GM12878 (cell line): ENCODE measurements around the gene CHERP. TPM values are rescaled to one million over a fixed set of nuclear protein-coding genes. Genes with fewer than 3 reads are reported as not detected.
A peak's percentile ranks its signal among the peaks of the same experiment; 100 is the strongest.

Source experiments
- ASH2L ChIP-seq: fragments of 300-600, 200-600 bp; sonication (generic); IDR thresholded peaks from 2 replicates; pipeline ENCODE4 v1.6.1; 2017; ENCODE audit warnings: low read depth, mild to moderate bottlenecking, borderline replicate concordance
- ATF7 ChIP-seq: fragments of 450-650 bp; IDR thresholded peaks from 2 replicates; pipeline ENCODE4 v1.6.1; 2016; ENCODE audit warnings: low read depth, mild to moderate bottlenecking
- CEBPB ChIP-seq, 2 experiments: fragments of 150-350 bp in 1 of 2; IDR thresholded peaks; 2 replicates each; pipeline ENCODE4 v1.6.1; 2012 to 2014; ENCODE audit warnings: low read depth in 2 of 2, low read length in 2 of 2, borderline replicate concordance in 1 of 2, inconsistent platforms in 1 of 2
- CHD1 ChIP-seq: IDR thresholded peaks from 2 replicates; pipeline ENCODE4 v1.6.1; 2012; ENCODE audit warnings: low read depth, low read length, improper control_type of control experiment
- EZH2 ChIP-seq: IDR thresholded peaks from 2 replicates; pipeline ENCODE4 v1.6.1; 2012; ENCODE audit warnings: low read depth, mild to moderate bottlenecking, control low read depth, inconsistent platforms, low read length, borderline replicate concordance; ENCODE audit not compliant: control insufficient read depth
- GATAD2B ChIP-seq: fragments of 450-650 bp; conservative IDR thresholded peaks from 2 replicates; pipeline ENCODE4 v1.6.1; 2017; ENCODE audit warnings: low read depth, mild to moderate bottlenecking, moderate library complexity
- IRF4 ChIP-seq: IDR thresholded peaks from 2 replicates; pipeline ENCODE4 v1.6.1; 2011; ENCODE audit warnings: low read depth, low read length
- JUNB ChIP-seq: IDR thresholded peaks from 2 replicates; pipeline ENCODE4 v1.6.1; 2016; ENCODE audit warnings: antibody characterized with exemption, mild to moderate bottlenecking
- MEF2A ChIP-seq: IDR thresholded peaks from 2 replicates; pipeline ENCODE4 v1.6.1; 2011; ENCODE audit warnings: low read depth, mild to moderate bottlenecking, low read length, moderate library complexity; ENCODE audit not compliant: insufficient read depth
- NBN ChIP-seq: fragments of 450-650 bp; IDR thresholded peaks from 2 replicates; pipeline ENCODE4 v1.6.1; 2016
- NFXL1 ChIP-seq: fragments of 450-650 bp; IDR thresholded peaks from 2 replicates; pipeline ENCODE4 v1.6.1; 2017; ENCODE audit warnings: antibody characterized with exemption, mild to moderate bottlenecking, borderline replicate concordance
- NFYB ChIP-seq: IDR thresholded peaks from 2 replicates; pipeline ENCODE4 v1.6.1; 2011; ENCODE audit warnings: low read depth, mild to moderate bottlenecking, low read length, improper control_type of control experiment, moderate library complexity; ENCODE audit not compliant: insufficient read depth
- NR2F1 ChIP-seq: fragments of 450-650 bp; conservative IDR thresholded peaks from 2 replicates; pipeline ENCODE4 v1.6.1; 2017; ENCODE audit warnings: mild to moderate bottlenecking
- RFX5 ChIP-seq: IDR thresholded peaks from 2 replicates; pipeline ENCODE4 v1.6.1; 2011; ENCODE audit warnings: low read depth, low read length, improper control_type of control experiment
- SP1 ChIP-seq: IDR thresholded peaks from one replicate; pipeline ENCODE4 v1.6.1; 2011; ENCODE audit warnings: low read depth, low read length
- SRF ChIP-seq, 2 experiments: IDR thresholded peaks; 2 replicates each; pipeline ENCODE4 v1.6.1; 2011; ENCODE audit warnings: low read depth in 2 of 2, low read length in 2 of 2, mild to moderate bottlenecking in 1 of 2, moderate library complexity in 1 of 2
- STAT3 ChIP-seq: IDR thresholded peaks from 2 replicates; pipeline ENCODE4 v1.6.1; 2011; ENCODE audit warnings: low read depth, low read length, improper control_type of control experiment
- USF2 ChIP-seq: IDR thresholded peaks from 2 replicates; pipeline ENCODE4 v1.6.1; 2011; ENCODE audit warnings: low read depth, low read length, improper control_type of control experiment, borderline replicate concordance
- polyA plus RNA-seq, 11 experiments: library from polyadenylated mRNA; depleted of rRNA in 4 of 11; unstranded in 6 of 11; stranded (reverse) in 5 of 11; fragments of >200 nt; fragmentation: Nextera tagmentation in 4 of 11; fragmentation: Illumina TruSeq in 1 of 11; extraction: Ambion mirVana in 4 of 11; extraction: Trizol in 1 of 11; gene quantifications; 1 replicate in 1 of 11; 2 replicates in 10 of 11; pipeline versions ENCODE4 v1.2.1 to v1.2.3, GENCODE V29; 2011 to 2016; ENCODE audit warnings: inconsistent platforms in 2 of 11, missing spikeins in 2 of 11, low read depth in 1 of 11
- total RNA-seq, 4 experiments: library from RNA; depleted of rRNA in 3 of 4; stranded (reverse); fragments of >200 nt in 3 of 4; fragmentation: Illumina TruSeq in 1 of 4; extraction: Trizol in 1 of 4; gene quantifications; 2 replicates each; pipeline versions ENCODE4 v1.2.1 to v1.2.3, GENCODE V29; 2013 to 2021
- TF ChIP-seq, protein P1 (sequence below): IDR thresholded peaks from 2 replicates; pipeline ENCODE4 v1.6.1; 2012; ENCODE audit warnings: improper control_type of control experiment, low read depth, low read length; ENCODE audit not compliant: insufficient replicate concordance
- TF ChIP-seq, protein P2 (sequence below): fragments of 450-650 bp; IDR thresholded peaks from 2 replicates; pipeline ENCODE4 v1.6.1; 2016; ENCODE audit warnings: mild to moderate bottlenecking, moderate library complexity, borderline replicate concordance

The CHERP gene
- total and polyA plus RNA-seq, 10 of the 15 experiments (the other 5 are each of a cell fraction or from before 2014, with no cell fraction given) = 0.66 to 65.3 (median 12.2) TPM

GRCh38 chr19:16584248-16585093 lies 42.2 kb upstream of the CHERP start (continued):
- TF ChIP-seq NR2F1 = peak; percentile 28; the same call in 1 of the 2 replicates
- peak; percentile 95 for TF ChIP-seq ATF7
- TF ChIP-seq IRF4 = no peak
- peak; percentile 89; the same call in 1 of the 2 replicates for TF ChIP-seq CHD1
- TF ChIP-seq STAT3 = no peak; the same call in 1 of the 2 replicates
- TF ChIP-seq SP1 = peak; percentile 66
- TF ChIP-seq ASH2L = no peak
- TF ChIP-seq NFYB = no peak
- TF ChIP-seq, protein P1, sequence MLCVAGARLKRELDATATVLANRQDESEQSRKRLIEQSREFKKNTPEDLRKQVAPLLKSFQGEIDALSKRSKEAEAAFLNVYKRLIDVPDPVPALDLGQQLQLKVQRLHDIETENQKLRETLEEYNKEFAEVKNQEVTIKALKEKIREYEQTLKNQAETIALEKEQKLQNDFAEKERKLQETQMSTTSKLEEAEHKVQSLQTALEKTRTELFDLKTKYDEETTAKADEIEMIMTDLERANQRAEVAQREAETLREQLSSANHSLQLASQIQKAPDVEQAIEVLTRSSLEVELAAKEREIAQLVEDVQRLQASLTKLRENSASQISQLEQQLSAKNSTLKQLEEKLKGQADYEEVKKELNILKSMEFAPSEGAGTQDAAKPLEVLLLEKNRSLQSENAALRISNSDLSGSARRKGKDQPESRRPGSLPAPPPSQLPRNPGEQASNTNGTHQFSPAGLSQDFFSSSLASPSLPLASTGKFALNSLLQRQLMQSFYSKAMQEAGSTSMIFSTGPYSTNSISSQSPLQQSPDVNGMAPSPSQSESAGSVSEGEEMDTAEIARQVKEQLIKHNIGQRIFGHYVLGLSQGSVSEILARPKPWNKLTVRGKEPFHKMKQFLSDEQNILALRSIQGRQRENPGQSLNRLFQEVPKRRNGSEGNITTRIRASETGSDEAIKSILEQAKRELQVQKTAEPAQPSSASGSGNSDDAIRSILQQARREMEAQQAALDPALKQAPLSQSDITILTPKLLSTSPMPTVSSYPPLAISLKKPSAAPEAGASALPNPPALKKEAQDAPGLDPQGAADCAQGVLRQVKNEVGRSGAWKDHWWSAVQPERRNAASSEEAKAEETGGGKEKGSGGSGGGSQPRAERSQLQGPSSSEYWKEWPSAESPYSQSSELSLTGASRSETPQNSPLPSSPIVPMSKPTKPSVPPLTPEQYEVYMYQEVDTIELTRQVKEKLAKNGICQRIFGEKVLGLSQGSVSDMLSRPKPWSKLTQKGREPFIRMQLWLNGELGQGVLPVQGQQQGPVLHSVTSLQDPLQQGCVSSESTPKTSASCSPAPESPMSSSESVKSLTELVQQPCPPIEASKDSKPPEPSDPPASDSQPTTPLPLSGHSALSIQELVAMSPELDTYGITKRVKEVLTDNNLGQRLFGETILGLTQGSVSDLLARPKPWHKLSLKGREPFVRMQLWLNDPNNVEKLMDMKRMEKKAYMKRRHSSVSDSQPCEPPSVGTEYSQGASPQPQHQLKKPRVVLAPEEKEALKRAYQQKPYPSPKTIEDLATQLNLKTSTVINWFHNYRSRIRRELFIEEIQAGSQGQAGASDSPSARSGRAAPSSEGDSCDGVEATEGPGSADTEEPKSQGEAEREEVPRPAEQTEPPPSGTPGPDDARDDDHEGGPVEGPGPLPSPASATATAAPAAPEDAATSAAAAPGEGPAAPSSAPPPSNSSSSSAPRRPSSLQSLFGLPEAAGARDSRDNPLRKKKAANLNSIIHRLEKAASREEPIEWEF = peak; percentile 94
- no peak for TF ChIP-seq CEBPB (IDR thresholded peaks at IDR 0.05; ENCODE audit: borderline replicate concordance in 1 of 2, low read depth in 2 of 2, low read length in 2 of 2)
- TF ChIP-seq RFX5 = peak; percentile 37; the same call in 1 of the 2 replicates
- peak; percentile 14; the same call in 1 of the 2 replicates for TF ChIP-seq USF2
- TF ChIP-seq, protein P2, sequence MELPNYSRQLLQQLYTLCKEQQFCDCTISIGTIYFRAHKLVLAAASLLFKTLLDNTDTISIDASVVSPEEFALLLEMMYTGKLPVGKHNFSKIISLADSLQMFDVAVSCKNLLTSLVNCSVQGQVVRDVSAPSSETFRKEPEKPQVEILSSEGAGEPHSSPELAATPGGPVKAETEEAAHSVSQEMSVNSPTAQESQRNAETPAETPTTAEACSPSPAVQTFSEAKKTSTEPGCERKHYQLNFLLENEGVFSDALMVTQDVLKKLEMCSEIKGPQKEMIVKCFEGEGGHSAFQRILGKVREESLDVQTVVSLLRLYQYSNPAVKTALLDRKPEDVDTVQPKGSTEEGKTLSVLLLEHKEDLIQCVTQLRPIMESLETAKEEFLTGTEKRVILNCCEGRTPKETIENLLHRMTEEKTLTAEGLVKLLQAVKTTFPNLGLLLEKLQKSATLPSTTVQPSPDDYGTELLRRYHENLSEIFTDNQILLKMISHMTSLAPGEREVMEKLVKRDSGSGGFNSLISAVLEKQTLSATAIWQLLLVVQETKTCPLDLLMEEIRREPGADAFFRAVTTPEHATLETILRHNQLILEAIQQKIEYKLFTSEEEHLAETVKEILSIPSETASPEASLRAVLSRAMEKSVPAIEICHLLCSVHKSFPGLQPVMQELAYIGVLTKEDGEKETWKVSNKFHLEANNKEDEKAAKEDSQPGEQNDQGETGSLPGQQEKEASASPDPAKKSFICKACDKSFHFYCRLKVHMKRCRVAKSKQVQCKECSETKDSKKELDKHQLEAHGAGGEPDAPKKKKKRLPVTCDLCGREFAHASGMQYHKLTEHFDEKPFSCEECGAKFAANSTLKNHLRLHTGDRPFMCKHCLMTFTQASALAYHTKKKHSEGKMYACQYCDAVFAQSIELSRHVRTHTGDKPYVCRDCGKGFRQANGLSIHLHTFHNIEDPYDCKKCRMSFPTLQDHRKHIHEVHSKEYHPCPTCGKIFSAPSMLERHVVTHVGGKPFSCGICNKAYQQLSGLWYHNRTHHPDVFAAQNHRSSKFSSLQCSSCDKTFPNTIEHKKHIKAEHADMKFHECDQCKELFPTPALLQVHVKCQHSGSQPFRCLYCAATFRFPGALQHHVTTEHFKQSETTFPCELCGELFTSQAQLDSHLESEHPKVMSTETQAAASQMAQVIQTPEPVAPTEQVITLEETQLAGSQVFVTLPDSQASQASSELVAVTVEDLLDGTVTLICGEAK = peak; percentile 52; the same call in 1 of the 2 replicates
- no peak for TF ChIP-seq EZH2
- 0 out of 2 replicates have a peak, but pooled peaks have one; percentile 32 for TF ChIP-seq MEF2A
- no peak for TF ChIP-seq JUNB
- peak; percentile 86 for TF ChIP-seq GATAD2B
- TF ChIP-seq NBN = peak; percentile 97
- TF ChIP-seq SRF (IDR thresholded peaks at IDR 0.05; ENCODE audit: low read depth in 2 of 2, low read length in 2 of 2) = no peak
- no peak for TF ChIP-seq NFXL1
